Stimulated activated effector memory CD8-positive, alpha-beta T cell treated with anti-CD3 and anti-CD28 coated beads, Interleukin-12 subunit alpha, Interleukin-12 subunit beta, amount 100 ng/mL, for 72 hours (primary cell): Measurements from ENCODE around the gene MCF2L2.
"Not testable (repeated sequence)": the region's sequence is repeated elsewhere in the genome, so short reads cannot be mapped to it uniquely, and the experiment has no call there.

Experiments
- ATAC-seq: fragments of 150-1000 bp; cut with Tn5 transposase; 2 replicates; pipeline ENCODE4 v1.10.0; 2021
- DNase-seq, 2 donors: peaks; one replicate each; pipeline ENCODE4 v3.0.0; 2021 to 2022; ENCODE audit warnings: low spot score in 2 of 2
- H3K27ac Mint-ChIP-seq: one replicate; pipeline ENCODE4 v1.8.0; 2022; ENCODE audit warnings: mild to moderate bottlenecking, mixed read lengths
- H3K36me3 Mint-ChIP-seq: one replicate; pipeline ENCODE4 v1.8.0; 2022; ENCODE audit warnings: mild to moderate bottlenecking, mixed read lengths
- H3K4me1 Mint-ChIP-seq: one replicate; pipeline ENCODE4 v1.8.0; 2022; ENCODE audit warnings: mixed read lengths
- H3K4me3 Mint-ChIP-seq: one replicate; pipeline ENCODE4 v1.8.0; 2022; ENCODE audit warnings: mild to moderate bottlenecking, mixed read lengths
- H3K9me3 Mint-ChIP-seq: one replicate; pipeline ENCODE4 v1.8.0; 2022; ENCODE audit warnings: mixed read lengths

Gene MCF2L2

DNA sequence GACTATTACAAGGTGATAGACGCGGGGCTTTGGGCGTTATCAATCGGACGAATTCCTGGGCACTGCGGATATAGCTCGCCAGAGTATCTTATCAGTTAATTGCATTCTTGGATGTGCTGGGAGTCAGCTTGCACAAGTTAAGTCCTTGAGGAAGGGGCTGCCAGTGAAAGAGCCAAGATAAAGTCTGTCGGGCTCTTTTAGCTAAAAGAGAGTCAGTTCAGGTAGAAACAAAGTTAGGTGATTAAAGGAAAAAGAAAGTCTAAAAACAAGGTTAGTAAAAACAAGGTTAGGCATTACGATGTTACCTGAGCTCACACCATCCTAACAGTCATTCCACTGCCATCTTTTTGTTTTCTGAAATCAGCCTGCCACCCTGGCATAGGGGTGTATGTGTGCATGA, 6.1 kb upstream of the MCF2L2 start:
- Mint-ChIP-seq H3K4me3 (no peak overlapping the region), H3K36me3 (no peaks in the 10 kb centered on the region), H3K27ac (no peak overlapping the region), H3K4me1 (peaks cover 79% of the 10 kb centered on the region), H3K9me3 (no peaks in the 10 kb centered on the region)
- ATAC-seq (no peak), DNase-seq (peak in 1 of 2 donors; percentile 17)

DNA sequence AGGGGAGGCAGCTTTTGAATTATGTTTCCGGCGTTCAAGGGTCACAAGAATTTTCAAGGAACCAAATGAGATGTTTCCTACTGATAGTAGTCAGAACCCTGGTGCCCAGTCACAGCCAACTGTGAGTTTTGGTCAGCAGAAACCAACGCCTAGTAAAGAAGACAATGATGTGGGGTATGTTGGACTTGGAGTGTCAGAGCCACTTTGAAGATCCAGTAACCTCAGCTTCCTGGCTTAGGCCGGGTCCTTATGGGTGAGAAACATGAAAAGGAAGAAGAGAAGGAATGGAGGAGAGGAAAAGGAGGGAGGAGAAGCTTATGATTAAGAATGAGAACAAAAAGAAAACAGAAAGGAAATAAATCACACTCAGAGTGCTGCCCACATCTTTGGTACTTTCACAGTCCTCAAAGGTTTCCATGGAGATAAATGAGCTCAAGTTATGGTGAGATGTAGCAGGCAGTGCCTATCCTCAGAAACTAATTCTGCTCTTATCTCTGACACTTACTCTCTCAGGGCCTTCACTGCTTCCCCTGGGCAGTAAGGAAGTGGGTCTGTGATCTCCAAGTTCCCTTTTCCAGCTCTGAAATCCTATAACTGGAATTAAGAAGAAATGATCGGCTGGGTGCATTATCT, 2.0 kb upstream of the MCF2L2 start:
- peaks cover 61% of the 10 kb centered on the region for H3K4me1 Mint-ChIP-seq
- peak; percentile 81 for ATAC-seq
- peak overlapping the region; percentile 78 for H3K4me3 Mint-ChIP-seq
- no peaks in the 10 kb centered on the region for H3K9me3 Mint-ChIP-seq
- no peaks in the 10 kb centered on the region for H3K36me3 Mint-ChIP-seq
- DNase-seq, result peak in 1 of 2 donors; percentile 59
- H3K27ac Mint-ChIP-seq, result peak overlapping the region; percentile 69

- DNase-seq (peak in 1 of 2 donors; percentile 24), ATAC-seq (peak; percentile 42)
- peaks cover 51% of the 10 kb centered on the region for H3K4me1 Mint-ChIP-seq
- H3K4me3 Mint-ChIP-seq, result peak overlapping the region; percentile 78
- H3K27ac Mint-ChIP-seq, result no peak overlapping the region
- H3K9me3 Mint-ChIP-seq, result no peaks in the 10 kb centered on the region
- H3K36me3 Mint-ChIP-seq, result no peaks in the 10 kb centered on the region
Measured at GRCh38 chr3:183427876-183428446, 458 bp downstream of the MCF2L2 start.

- Mint-ChIP-seq H3K9me3 (no peaks in the 10 kb centered on the region), H3K4me3 (peak overlapping the region; percentile 78), H3K36me3 (no peaks in the 10 kb centered on the region), H3K4me1 (peaks cover 51% of the 10 kb centered on the region), H3K27ac (no peak overlapping the region)
- DNase-seq (peak in 1 of 2 donors; percentile 51), ATAC-seq (no peak)
Measured at GRCh38 chr3:183427196-183427875, 1.1 kb downstream of the MCF2L2 start.

DNA sequence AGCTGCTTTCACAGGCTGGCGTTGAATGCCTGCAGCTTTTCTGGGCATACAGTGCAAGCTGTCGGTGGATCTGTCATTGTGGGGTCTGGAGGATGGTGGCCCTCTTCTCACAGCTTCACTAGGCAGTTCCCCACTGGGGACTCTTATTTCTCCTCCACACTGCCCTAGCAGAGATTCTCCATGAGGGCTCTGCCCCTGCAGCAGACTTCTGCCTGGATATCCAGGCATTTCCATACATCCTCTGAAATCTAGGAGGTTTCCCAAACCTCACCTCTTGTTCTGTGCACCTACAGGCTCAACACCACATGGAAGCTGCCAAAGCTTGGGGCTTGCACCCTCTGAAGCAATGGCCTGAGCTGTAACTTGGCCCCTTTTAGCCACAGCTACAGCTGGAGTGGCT, 9.6 kb downstream of the MCF2L2 start:
- H3K9me3 Mint-ChIP-seq, result peaks cover 19% of the 10 kb centered on the region

GRCh38 chr3:183411216-183411922, 17.1 kb downstream of the MCF2L2 start:
- ATAC-seq, result no peak
- no peak overlapping the region for H3K27ac Mint-ChIP-seq
- no peaks in the 10 kb centered on the region for H3K9me3 Mint-ChIP-seq
- H3K4me3 Mint-ChIP-seq, result no peak overlapping the region
- DNase-seq, result no peak
- no peaks in the 10 kb centered on the region for H3K4me1 Mint-ChIP-seq
- H3K36me3 Mint-ChIP-seq, result no peaks in the 10 kb centered on the region

More for the DNA sequence above, 9.6 kb downstream of the MCF2L2 start:
- not testable (repeated sequence) for H3K4me3 Mint-ChIP-seq, H3K4me1 Mint-ChIP-seq, DNase-seq, H3K36me3 Mint-ChIP-seq, H3K27ac Mint-ChIP-seq, ATAC-seq

DNA sequence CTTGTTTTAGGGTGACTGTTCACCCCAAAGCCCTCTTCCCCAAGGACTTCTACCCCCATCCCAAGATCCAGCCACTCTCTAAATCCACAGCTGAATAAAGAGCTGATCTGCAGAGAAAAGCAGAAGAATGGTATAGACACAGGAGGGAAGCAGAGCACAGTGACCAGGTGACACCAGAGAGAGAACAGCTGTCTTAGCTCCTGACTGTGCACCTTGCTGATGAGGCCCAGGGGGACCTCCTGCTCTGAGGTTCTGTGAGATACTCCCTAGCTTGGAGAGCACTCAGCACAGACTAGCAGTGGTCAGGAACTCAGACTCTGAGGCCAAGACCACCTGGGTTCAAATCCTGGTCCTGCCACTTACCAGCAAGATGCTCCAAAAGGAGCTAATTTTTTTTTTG, 17.7 kb downstream of the MCF2L2 start:
- no peak for ATAC-seq
- no peaks in the 10 kb centered on the region for H3K4me1 Mint-ChIP-seq
- no peaks in the 10 kb centered on the region for H3K9me3 Mint-ChIP-seq
- DNase-seq, result no peak
- no peaks in the 10 kb centered on the region for H3K36me3 Mint-ChIP-seq
- no peak overlapping the region for H3K27ac Mint-ChIP-seq
- H3K4me3 Mint-ChIP-seq, result no peak overlapping the region

DNA sequence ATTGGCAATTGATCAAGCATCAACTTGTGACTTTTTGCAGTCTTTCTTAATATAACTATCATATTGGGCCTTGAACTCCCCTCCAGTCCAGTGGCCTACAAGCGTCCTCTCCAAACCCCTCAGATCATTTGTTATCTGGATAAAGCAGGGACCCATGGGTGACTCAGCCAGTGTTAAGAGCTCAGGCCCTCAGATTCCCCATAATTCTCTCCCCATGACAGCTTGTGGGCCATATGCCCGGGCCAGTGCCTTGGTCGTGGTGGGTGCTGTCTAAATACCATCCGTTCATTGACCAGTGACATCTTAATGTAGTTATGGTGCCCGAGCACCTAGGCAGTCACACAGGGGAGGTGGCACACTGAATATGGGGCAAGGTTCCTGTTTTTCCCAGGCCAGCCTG, 18.1 kb downstream of the MCF2L2 start:
- no peak for DNase-seq
- Mint-ChIP-seq H3K9me3 (no peaks in the 10 kb centered on the region), H3K27ac (no peak overlapping the region), H3K36me3 (no peaks in the 10 kb centered on the region), H3K4me1 (no peaks in the 10 kb centered on the region), H3K4me3 (no peak overlapping the region)
- no peak for ATAC-seq

DNA sequence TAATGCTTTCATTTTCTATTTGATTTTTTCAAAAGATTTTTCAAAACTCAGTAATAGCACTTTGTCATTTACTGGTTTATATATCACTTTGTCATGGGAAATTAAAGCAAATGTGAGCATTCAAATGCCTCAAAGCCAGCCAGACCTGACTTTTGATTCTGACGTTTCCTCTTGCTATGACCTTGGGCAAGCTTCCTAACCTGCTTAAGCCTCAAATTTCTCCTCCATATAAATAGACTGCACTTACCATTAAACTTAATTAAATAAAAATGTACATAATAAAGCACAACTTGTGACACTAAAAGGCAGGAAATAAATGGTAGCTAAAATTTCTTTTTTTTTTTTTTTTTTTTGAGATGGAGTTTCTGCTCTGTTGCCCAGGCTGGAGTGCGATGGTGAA, 19.2 kb downstream of the MCF2L2 start:
- Mint-ChIP-seq H3K36me3 (no peaks in the 10 kb centered on the region), H3K27ac (no peak overlapping the region), H3K4me1 (peaks cover 5% of the 10 kb centered on the region), H3K9me3 (no peaks in the 10 kb centered on the region), H3K4me3 (no peak overlapping the region)
- DNase-seq, result no peak
- ATAC-seq, result no peak

DNA sequence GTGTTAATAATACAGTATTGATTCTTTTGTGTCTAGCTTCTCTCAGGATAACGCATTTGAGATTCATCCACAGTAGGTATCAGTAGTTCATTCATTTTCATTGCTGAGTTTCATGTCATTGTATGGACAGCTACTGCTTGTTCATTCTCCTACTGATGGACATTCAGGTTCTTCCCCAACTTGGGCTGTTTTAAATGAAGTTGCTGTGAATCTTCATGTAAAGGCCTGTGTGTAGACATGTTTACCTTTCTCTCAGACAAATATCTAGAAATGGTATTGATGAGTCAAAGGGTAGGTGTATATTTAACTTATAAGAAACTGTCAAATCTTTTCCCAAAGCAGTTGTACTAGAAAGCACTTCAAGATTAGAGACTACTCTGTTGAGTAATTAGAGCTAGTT, 26.7 kb downstream of the MCF2L2 start:
- H3K9me3 Mint-ChIP-seq, result no peaks in the 10 kb centered on the region
- no peak overlapping the region for H3K4me3 Mint-ChIP-seq
- DNase-seq, result no peak
- H3K36me3 Mint-ChIP-seq, result no peaks in the 10 kb centered on the region
- no peak overlapping the region for H3K27ac Mint-ChIP-seq
- ATAC-seq, result no peak
- H3K4me1 Mint-ChIP-seq, result peaks cover 13% of the 10 kb centered on the region

- no peaks in the 10 kb centered on the region for H3K36me3 Mint-ChIP-seq
- no peak overlapping the region for H3K27ac Mint-ChIP-seq
- H3K4me1 Mint-ChIP-seq, result peaks cover 13% of the 10 kb centered on the region
Measured at GRCh38 chr3:183400352-183400751, 28.1 kb downstream of the MCF2L2 start.

GRCh38 chr3:183396662-183397391, 31.6 kb downstream of the MCF2L2 start:
- no peaks in the 10 kb centered on the region for H3K36me3 Mint-ChIP-seq
- DNase-seq (no peak), ATAC-seq (no peak)
- no peak overlapping the region for H3K4me3 Mint-ChIP-seq
- no peaks in the 10 kb centered on the region for H3K9me3 Mint-ChIP-seq
- no peak overlapping the region for H3K27ac Mint-ChIP-seq
- H3K4me1 Mint-ChIP-seq, result no peaks in the 10 kb centered on the region

More at GRCh38 chr3:183400352-183400751, 28.1 kb downstream of the MCF2L2 start:
- ATAC-seq (no peak), DNase-seq (no peak)
- Mint-ChIP-seq H3K9me3 (no peaks in the 10 kb centered on the region), H3K4me3 (no peak overlapping the region)

DNA sequence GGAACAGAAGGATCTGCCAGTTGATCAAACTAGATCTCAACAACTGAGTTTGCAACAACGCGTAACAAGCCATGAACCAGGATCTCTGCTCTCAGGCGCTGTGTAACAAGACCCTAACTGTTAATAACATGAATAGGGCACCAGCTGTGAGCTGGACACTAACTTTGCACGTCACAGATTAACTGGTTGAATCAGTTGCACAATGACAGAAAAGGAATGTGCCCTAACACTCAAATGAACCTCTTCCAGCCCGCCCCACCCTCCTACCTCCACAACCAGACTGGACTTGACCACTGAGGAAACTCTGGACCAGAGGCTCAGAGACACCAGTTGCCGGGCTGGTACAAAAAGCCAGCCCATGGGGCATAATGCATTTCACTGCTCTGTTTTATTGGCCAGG, 34.3 kb downstream of the MCF2L2 start:
- Mint-ChIP-seq H3K4me3 (no peak overlapping the region), H3K4me1 (peaks cover 7% of the 10 kb centered on the region), H3K27ac (no peak overlapping the region), H3K9me3 (no peaks in the 10 kb centered on the region), H3K36me3 (no peaks in the 10 kb centered on the region)
- ATAC-seq, result no peak
- no peak for DNase-seq

DNA sequence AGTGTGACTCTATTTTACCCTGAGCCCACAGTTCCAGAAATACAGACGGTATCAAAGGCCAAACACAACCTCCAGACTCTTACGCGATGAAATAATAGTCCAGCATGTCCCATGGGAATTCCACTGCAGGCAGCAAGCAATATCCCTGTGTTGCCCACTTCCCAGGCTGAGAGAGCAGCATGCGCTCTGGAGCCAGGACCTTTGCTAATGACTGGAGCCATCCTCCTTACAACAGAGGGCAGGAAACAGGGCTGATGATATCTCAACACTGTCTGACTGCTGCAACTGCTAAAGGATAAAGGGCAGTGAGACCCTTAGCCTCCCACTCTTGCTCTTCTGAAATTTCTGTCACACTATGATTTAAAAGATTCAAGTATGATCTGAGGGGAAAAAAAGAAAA, 34.8 kb downstream of the MCF2L2 start:
- DNase-seq (no peak), ATAC-seq (no peak)
- Mint-ChIP-seq H3K4me1 (peaks cover 7% of the 10 kb centered on the region), H3K27ac (no peak overlapping the region), H3K4me3 (no peak overlapping the region), H3K9me3 (no peaks in the 10 kb centered on the region), H3K36me3 (no peaks in the 10 kb centered on the region)
